Gastroesophageal sphincter (tissue), 4 donors: ENCODE results near the gene OR4D1. TPM values are rescaled to one million over a fixed set of nuclear protein-coding genes. Genes with fewer than 3 reads are reported as not detected.

Experiments
- ATAC-seq: fragments of 150-250 bp; one replicate; pipeline ENCODE4 v1.9.1; 2016; ENCODE audit warnings: mild to moderate bottlenecking, moderate library complexity
- H3K27ac ChIP-seq, 4 donors: fragments of 200-600 bp; sonication (generic) in 3 of 4; 1 replicate in 3 of 4; 2 replicates in 1 of 4; pipeline ENCODE4 v1.5.1; 2016 to 2019
- H3K27me3 ChIP-seq: fragments of 200-600 bp; sonication (generic); one replicate; pipeline ENCODE4 v1.5.1; 2019
- H3K36me3 ChIP-seq, 2 donors: fragments of 200-600 bp; sonication (generic); one replicate each; pipeline ENCODE4 v1.5.1; 2019; ENCODE audit warnings: control low read depth in 1 of 2
- H3K4me1 ChIP-seq, 3 donors: fragments of 200-600 bp; sonication (generic); 1 replicate in 2 of 3; 2 replicates in 1 of 3; pipeline ENCODE4 v1.5.1; 2016 to 2019; ENCODE audit warnings: control low read depth in 2 of 3
- H3K4me3 ChIP-seq, 2 donors: fragments of 200-600 bp; sonication (generic); one replicate each; pipeline ENCODE4 v1.5.1; 2019; ENCODE audit warnings: mild to moderate bottlenecking in 1 of 2, moderate library complexity in 1 of 2
- H3K9me3 ChIP-seq, 3 donors: fragments of 200-600 bp; sonication (generic); one replicate each; pipeline ENCODE4 v1.5.1; 2017 to 2019; ENCODE audit warnings: control low read depth in 2 of 3
- CTCF ChIP-seq, 4 experiments: fragments of 200-600 bp in 2 of 4; fragments of 450-650 bp in 2 of 4; sonication (generic) in 1 of 4; IDR thresholded peaks; one replicate each; pipeline ENCODE4 v1.5.1; 2017 to 2019; ENCODE audit warnings: antibody characterized with exemption in 4 of 4, mild to moderate bottlenecking in 2 of 4, moderate library complexity in 2 of 4
- EP300 ChIP-seq: sonication (generic); formaldehyde crosslinking; IDR thresholded peaks from one replicate; pipeline ENCODE4 v1.6.1; 2017; ENCODE audit warnings: antibody characterized with exemption, mild to moderate bottlenecking
- POLR2A ChIP-seq, 2 donors: fragments of 450-650 bp; IDR thresholded peaks; one replicate each; pipeline ENCODE4 v1.6.1; 2017; ENCODE audit warnings: antibody characterized with exemption in 2 of 2, mild to moderate bottlenecking in 2 of 2, moderate library complexity in 1 of 2
- POLR2AphosphoS5 ChIP-seq: sonication (generic); formaldehyde crosslinking; IDR thresholded peaks from one replicate; pipeline ENCODE4 v1.6.1; 2017; ENCODE audit warnings: antibody characterized with exemption
- WGBS, 2 donors: methylation state at CpG; one replicate each; pipeline ENCODE4 v1.1.5; 2018; ENCODE audit warnings: low coverage in 1 of 2; 5-methylcytosine and 5-hydroxymethylcytosine counted together
- total RNA-seq, 4 donors: library from RNA; depleted of rRNA; stranded (reverse); fragments of >200 nt; gene quantifications; one replicate each; pipeline ENCODE4 v1.1.0, GENCODE V29; 2016

Gene OR4D1
- total RNA-seq, 4 donors from 2014 or later, result not detected

GRCh38 chr17:58153046-58153445 is 4.9 kb downstream of the OR4D1 start:
- no peaks in the 10 kb centered on the region for H3K36me3 ChIP-seq
- TF ChIP-seq EP300, result no peak
- no peak for TF ChIP-seq CTCF (IDR thresholded peaks at IDR 0.05)
- no peak for TF ChIP-seq POLR2A (IDR thresholded peaks at IDR 0.05)
- no peak for TF ChIP-seq POLR2AphosphoS5
- no peaks in the 10 kb centered on the region for H3K9me3 ChIP-seq
- peaks cover 73% of the 10 kb centered on the region for H3K27me3 ChIP-seq
- no peak overlapping the region for H3K4me3 ChIP-seq
- H3K27ac ChIP-seq, result no peak overlapping the region
- peak; percentile 55 for ATAC-seq
- peaks cover 0 to 13% (median 0%) of the 10 kb centered on the region in 3 donors for H3K4me1 ChIP-seq
- 14 to 61% methylated on average over 1 to 2 of the region's 2 CpGs for WGBS, 2 donors

GRCh38 chr17:58153671-58154070 is 5.5 kb downstream of the OR4D1 start:
- H3K27me3 ChIP-seq, result peaks cover 73% of the 10 kb centered on the region
- H3K4me1 ChIP-seq, result peaks cover 0 to 13% (median 0%) of the 10 kb centered on the region in 3 donors
- H3K36me3 ChIP-seq, result no peaks in the 10 kb centered on the region
- no peak overlapping the region for H3K4me3 ChIP-seq
- TF ChIP-seq POLR2A (IDR thresholded peaks at IDR 0.05), result no peak
- no peak for TF ChIP-seq EP300
- H3K9me3 ChIP-seq, result no peaks in the 10 kb centered on the region
- ATAC-seq, result no peak
- H3K27ac ChIP-seq, result no peak overlapping the region

DNA sequence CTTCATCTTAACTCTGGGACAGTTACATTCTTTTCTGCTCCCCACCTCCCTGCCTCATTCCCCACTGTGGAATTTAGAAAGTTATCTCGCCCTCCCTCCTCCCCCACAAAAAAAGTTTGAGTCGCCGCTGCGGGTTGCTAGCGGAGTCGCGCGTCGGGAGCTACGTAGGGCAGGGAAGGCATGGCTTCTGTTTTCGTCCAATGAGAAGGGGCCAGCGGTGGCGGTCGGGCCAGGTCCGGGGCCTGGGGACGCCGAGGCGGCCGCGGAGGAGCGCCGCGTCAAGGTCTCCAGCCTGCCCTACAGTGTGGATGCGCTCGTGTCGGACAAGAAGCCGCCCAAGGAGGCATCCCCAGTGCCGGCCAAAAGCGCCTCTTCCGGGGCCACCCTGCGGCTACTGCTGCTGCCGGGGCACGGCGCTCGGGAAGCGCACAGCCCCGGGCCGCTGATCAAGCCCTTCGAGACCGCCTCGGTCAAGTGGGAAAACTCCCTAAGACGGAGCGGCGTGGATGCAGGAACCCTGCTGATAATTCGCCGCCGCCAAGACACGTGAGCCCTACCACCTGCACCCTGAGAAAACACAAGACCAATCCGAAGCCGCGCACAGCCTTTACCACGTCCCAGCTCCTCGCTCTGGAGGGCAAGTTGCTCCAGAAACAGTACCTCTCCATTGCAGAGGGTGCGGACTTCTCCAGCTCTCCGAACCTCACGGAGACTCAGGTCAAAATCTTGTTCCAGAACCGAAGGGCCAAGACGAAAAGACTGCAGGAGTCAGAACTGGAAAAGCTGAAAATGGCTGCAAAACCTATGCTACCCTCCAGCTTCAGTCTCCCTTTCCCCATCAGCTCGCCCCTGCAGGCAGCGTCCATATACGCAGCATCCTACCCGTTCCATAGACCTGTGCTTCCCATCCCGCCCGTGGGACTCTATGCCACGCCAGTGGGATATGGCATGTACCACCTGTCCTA is 8.9 kb downstream of the OR4D1 start:
- TF ChIP-seq POLR2AphosphoS5, result no peak
- no peak for TF ChIP-seq CTCF (IDR thresholded peaks at IDR 0.05)
- no peak for TF ChIP-seq POLR2A (IDR thresholded peaks at IDR 0.05)
- TF ChIP-seq EP300, result no peak
- H3K4me1 ChIP-seq, result peaks cover 0 to 13% (median 0%) of the 10 kb centered on the region in 3 donors

GRCh38 chr17:58158181-58158580 is 10.0 kb downstream of the OR4D1 start:
- TF ChIP-seq EP300, result no peak
- no peak for TF ChIP-seq POLR2AphosphoS5
- TF ChIP-seq CTCF (IDR thresholded peaks at IDR 0.05), result no peak
- no peak for TF ChIP-seq POLR2A (IDR thresholded peaks at IDR 0.05)
- no peak for ATAC-seq
- WGBS, 2 donors, result 79 to 83% methylated on average over 1 of the region's 2 CpGs
- Histone ChIP-seq H3K27me3 (peaks cover 84% of the 10 kb centered on the region), H3K9me3 (peaks cover 0 to 7% (median 0%) of the 10 kb centered on the region in 3 donors), H3K4me3 (no peak overlapping the region), H3K36me3 (no peaks in the 10 kb centered on the region), H3K4me1 (peaks cover 0 to 13% (median 0%) of the 10 kb centered on the region in 3 donors), H3K27ac (no peak overlapping the region)

More for the DNA sequence above, 8.9 kb downstream of the OR4D1 start:
- Histone ChIP-seq H3K36me3 (no peaks in the 10 kb centered on the region), H3K4me3 (peak overlapping the region; percentile 11 to 49), H3K9me3 (no peaks in the 10 kb centered on the region), H3K27ac (peak overlapping the region in 1 of 4 donors; percentile 50), H3K27me3 (peaks cover 87% of the 10 kb centered on the region)
- peak; percentile 69 for ATAC-seq
- 0% methylated on average over 5 to 19 of the region's 65 CpGs for WGBS, 2 donors

DNA sequence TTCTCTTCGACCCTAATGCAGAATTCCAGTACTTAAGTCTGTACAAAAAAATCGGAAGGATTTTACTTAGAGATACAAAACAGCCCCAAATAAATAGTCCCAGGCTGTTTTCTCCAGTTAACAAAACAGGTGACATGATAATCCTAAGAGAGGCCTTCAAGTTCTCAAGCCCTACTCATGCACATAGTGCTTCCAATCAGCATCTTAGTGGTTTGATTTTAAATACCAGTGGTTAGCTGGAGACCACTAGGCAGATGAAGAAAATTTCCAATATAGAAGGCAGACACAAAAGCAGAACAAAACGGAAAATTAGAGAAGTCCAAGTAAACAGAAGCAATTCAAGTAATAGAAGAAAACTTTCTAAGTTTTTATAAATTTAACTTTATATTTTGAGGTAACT is 13.4 kb downstream of the OR4D1 start:
- 82 to 85% methylated on average over 3 of the region's 3 CpGs for WGBS, 2 donors
- H3K4me3 ChIP-seq, result no peak overlapping the region
- peaks cover 85% of the 10 kb centered on the region for H3K27me3 ChIP-seq
- no peak for TF ChIP-seq EP300
- H3K9me3 ChIP-seq, result peaks cover 0 to 8% (median 0%) of the 10 kb centered on the region in 3 donors
- H3K36me3 ChIP-seq, result no peaks in the 10 kb centered on the region
- H3K4me1 ChIP-seq, result peaks cover 0 to 13% (median 0%) of the 10 kb centered on the region in 3 donors
- no peak for ATAC-seq
- H3K27ac ChIP-seq, result no peak overlapping the region

GRCh38 chr17:58165981-58166380 is 17.8 kb downstream of the OR4D1 start:
- Histone ChIP-seq H3K27ac (no peak overlapping the region), H3K9me3 (peaks cover 0 to 8% (median 0%) of the 10 kb centered on the region in 3 donors), H3K4me3 (no peak overlapping the region), H3K4me1 (no peaks in the 10 kb centered on the region), H3K27me3 (peaks cover 79% of the 10 kb centered on the region), H3K36me3 (no peaks in the 10 kb centered on the region)
- 11 to 33% methylated on average over 2 of the region's 2 CpGs for WGBS, 2 donors
- ATAC-seq, result no peak
- no peak for TF ChIP-seq POLR2AphosphoS5
- TF ChIP-seq EP300, result no peak
- TF ChIP-seq POLR2A (IDR thresholded peaks at IDR 0.05), result no peak
- no peak for TF ChIP-seq CTCF (IDR thresholded peaks at IDR 0.05)
